ENCODE results near the gene SMIM29.

DNA sequence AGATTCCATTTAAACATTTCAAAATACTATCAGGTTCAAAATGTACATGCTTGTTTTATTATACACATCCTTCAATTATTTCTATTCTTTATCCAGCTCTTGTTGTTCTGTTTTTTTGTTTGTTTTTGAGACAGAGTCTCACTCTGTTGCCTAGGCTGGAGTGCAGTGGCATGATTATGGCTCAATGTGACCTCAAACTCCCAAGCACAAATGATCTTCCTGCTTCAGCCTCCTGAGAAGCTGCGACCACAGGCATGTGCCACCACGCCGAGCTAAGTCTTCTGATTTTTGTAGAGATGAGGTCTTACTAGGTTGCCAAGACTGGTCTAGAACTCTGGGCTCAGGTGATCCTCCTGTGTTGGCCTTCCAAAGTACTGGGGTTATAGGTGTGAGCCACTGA lies 44.1 kb upstream of the SMIM29 start:
- TF ChIP-seq CTCF (conservative IDR thresholded peaks at IDR 0.05; ENCODE audit: low read depth, low read length) (no peak), EZH2 (IDR thresholded peaks at IDR 0.05; ENCODE audit: borderline replicate concordance, low read depth, low read length, poor library complexity, severe bottlenecking) (no peak)
